ENCODE data around the gene BAMBI.
"Not testable (repeated sequence)": the region's sequence is repeated elsewhere in the genome, so short reads cannot be mapped to it uniquely, and the experiment has no call there.

BAMBI gene

DNA sequence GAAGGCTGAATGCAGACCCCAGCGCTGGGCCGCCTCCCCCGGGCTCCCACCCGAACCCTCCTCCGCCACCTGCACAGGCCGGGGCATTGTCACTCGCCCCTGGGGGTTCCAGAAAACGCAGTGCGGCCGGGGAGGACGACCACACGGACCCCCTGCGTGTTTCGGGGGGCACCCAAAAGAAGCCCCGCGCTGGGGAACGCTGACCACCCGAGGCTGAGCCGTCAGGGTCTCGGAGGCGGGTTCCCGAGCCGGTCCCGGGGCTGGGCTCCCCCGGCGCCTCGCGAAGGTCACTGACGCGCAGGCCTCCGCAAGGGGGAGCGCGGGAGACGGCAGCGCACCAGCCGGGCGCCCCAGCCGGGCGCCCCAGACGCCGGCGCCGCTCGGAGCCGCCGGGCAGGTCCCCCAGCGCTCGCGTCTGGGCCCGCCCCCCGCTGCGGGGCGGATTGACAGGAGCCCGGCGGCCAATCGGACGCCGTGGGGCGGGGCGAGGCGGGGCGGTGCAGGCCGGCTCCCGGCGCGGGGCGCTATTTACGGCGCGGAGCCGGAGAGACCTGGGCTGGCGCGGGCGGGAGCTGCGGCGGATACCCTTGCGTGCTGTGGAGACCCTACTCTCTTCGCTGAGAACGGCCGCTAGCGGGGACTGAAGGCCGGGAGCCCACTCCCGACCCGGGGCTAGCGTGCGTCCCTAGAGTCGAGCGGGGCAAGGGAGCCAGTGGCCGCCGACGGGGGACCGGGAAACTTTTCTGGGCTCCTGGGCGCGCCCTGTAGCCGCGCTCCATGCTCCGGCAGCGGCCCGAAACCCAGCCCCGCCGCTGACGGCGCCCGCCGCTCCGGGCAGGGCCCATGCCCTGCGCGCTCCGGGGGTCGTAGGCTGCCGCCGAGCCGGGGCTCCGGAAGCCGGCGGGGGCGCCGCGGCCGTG lies at the start of gene BAMBI:
TSS of gene BAMBI (plus strand) at position 554 of the 920 bp plus-strand sequence. CDS start 377 bp downstream, outside the sequence.
- no peak for DNase-seq

GRCh38 chr10:28628184-28628893 lies 49.0 kb upstream of the BAMBI start:
- DNase-seq = no peak

DNA sequence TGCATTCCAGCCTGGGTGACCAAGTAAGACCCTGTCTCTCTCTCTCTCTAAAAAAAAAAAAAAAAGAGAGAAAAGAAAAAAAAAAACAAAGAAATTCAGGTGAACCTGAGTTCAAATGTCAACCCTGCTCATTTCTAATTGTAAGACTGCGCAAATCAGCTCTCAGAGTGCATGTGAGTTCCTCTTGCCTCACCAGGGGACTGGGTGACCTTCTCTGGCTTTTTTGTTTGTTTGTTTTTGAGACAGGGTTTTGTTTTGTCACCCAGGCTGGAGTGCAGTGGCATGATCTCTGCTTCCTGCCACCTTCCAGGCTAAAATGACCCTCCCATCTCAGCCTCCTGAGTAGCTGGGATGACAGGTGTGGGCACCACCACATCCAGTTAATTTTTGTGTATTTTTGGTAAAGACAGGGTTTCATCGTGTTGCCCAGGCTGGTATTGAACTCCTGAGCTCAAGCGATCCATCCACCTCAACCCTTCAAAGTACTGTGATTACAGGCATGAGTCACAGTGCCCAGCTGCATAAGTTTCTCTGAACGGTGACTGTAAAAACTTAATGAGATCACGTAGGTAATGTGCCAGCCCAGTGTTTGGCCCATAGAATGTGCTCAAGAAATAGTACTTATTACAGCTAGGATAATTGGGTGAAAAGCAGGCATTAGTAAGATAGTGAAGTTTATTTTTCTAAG lies 45.3 kb upstream of the BAMBI start:
- no peak for DNase-seq

GRCh38 chr10:28632584-28632945 lies 44.8 kb upstream of the BAMBI start:
- no peak for DNase-seq

GRCh38 chr10:28633750-28634149 lies 43.6 kb upstream of the BAMBI start:
- no peak for DNase-seq

DNA sequence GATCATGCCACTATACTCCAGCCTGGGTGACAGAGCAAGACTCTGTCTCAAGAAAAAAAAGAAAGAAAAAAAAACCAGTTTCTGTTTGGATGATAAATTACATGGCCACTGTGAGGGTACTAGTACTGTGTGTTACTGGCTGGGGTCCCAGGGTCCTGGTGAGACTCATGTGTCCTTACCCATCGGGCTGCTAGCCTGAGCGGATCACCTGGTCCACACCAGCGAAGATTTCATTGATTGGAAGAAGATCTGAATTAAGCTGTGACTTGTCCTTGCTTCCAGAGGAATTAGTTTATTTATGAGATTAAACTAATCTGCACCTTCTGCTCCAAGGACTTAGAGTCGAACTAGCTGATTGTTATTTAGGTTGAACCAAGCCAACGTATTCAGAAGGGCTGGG lies 40.0 kb upstream of the BAMBI start:
- DNase-seq = no peak

GRCh38 chr10:28638392-28638791 lies 38.9 kb upstream of the BAMBI start:
- DNase-seq = no peak

DNA sequence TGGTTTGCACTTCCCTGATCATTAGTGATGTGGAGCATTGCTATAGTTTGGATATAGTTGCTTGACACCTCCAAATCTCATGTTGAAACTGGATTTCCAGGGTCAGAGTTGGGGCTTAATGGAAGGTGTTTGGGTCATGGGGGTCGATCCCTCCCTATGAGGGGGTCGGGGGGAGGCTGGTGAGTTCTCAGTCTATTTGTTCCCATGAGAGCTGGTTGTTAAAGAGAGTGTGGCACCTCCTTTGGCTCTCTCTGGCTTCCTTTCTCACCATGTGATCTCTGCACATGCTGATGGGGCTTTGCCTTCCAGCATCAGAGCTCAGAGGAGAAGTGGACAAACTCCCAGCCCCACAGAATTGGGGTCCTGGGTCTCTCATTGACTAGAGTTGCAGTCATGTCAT lies 36.8 kb upstream of the BAMBI start:
- DNase-seq = no peak

DNA sequence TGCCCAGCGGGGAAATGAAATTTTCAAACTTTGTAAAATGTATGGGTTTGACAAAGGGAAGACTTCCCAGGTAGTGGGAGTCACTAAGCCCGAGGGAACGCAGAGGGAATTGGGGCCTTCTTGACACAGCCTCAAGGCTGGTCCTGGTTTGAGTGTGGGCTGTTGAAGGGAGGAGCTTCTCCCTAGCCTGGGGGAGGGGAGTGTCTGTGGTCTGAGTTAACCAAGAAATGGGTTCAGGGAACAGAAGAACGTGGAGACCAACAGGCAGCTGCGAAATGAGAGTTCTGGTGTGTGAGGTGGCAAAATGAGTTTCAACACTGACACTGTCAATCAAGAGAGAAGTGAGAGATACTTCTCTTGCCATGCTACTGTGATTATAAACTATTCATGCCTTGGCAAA lies 32.7 kb upstream of the BAMBI start:
- DNase-seq = no peak

DNA sequence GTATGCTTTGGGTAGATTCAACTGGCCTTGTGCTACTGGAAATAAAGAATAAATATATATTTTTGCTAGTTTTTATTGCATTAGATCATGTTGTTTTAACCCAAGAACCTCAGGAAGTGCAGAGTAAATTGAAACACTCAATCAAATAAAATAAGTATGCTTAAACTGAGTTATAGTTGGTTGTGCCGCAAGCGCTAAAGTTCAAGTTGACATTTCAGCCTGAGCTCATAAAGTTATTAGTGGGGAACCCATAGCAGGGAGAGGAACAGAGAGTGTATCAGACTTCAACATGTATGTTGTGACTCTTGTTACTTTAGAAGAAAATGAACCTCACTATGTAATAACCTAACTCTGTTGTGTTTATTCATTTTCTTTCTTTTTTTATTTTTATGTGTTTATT lies 25.2 kb upstream of the BAMBI start:
- no peak for DNase-seq

GRCh38 chr10:28652703-28653102 lies 24.6 kb upstream of the BAMBI start:
- no peak for DNase-seq

- DNase-seq = not testable (repeated sequence)
Measured at GRCh38 chr10:28658824-28659223, 18.5 kb upstream of the BAMBI start.

GRCh38 chr10:28661035-28661434 lies 16.3 kb upstream of the BAMBI start:
- no peak for DNase-seq

DNA sequence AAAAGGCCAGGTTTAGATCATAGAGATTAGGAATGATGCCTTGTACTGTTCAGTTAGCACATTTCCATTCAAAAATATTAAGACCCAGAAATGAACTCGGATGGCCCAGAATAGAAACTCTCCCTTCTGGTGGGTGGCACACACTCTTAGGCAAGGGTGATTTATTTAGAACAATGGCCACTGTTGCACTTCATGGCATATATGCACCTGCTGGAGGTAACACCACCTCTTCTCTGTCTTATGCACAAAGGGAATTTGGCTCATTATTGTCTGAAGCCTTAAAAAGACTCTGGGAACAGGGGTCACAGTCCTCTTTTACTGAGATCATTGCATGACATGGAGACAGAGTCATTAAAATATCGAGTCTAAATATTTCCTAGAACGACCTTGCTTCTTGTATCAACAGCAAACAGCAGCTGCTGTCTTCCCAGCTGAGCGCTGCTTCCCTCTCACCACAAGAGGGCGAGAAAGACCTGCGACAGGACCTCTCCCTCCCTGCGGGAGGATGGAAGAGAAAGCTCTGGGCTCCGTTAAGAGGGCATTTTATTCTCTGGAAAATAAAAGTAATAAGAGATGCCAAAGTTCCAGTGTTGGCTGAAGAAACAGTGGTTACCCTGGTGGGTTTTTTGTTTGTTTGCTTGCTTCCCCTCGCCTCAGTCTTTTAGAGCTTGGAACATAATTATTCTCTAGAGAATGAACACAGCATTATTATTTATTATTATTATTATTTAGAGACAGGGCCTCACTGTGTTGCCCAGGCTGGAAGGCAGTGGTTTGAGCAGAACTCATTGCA lies 13.5 kb upstream of the BAMBI start:
- DNase-seq = no peak

DNA sequence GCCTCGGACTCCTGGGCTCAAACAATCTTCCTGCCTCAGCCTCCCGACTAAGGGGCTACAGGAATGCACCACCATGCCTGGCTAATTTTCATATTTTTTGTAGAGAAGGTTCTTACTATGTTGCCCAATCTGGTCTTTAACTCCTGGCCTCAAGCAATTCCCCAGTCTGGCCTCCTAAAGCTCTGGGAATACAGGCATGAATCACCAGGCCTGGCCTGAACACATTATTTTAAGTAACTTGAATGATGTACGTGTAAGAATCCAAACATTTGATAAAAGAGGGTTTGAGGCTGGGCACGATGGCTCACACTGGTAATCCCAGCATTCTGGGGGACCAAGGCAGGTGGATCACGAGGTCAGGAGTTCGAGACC lies 13.0 kb upstream of the BAMBI start:
- no peak for DNase-seq

DNA sequence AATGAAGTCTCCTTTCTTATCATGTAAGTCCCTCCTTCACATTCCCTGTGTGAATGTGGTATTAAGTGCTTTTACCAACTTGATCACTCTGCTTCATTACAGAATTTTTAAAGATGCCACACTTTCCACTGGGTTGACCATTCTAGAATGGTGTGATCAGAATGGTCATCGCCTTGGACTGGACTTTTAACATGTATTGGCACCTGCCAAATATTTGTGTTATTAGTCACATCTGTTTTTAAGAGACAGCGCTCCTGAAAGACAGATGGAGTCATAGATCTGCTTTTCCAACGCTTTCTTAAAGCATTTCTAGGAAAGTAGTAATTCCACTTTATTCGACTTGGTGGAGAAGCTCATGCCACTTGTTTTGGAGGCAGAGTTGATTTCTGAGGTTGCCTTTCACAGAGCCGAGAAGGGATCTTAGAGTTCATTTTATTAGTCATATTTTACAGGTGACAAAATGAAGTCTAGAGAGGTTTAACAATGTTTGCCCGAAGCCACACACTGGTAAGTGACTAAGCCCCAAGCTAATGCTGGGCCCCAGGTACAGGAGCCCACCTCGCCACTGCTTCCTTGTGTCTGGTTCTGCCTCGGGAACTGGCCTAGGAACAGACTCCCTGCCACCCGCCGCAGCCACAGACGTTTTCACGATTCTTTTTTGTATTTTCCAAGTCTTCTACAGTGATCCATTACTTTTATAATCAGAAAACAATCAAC lies 10.4 kb upstream of the BAMBI start:
- no peak for DNase-seq

GRCh38 chr10:28668363-28669226 lies 8.7 kb upstream of the BAMBI start:
- DNase-seq = no peak

GRCh38 chr10:28669227-28670173 lies 7.8 kb upstream of the BAMBI start:
- DNase-seq = no peak

GRCh38 chr10:28674782-28675181 lies 2.5 kb upstream of the BAMBI start:
- no peak for DNase-seq
